Gastrocnemius medialis (tissue), 4 donors: ENCODE data around the gene SENP2. TPM values are rescaled to one million over a fixed set of nuclear protein-coding genes. Genes with fewer than 3 reads are reported as not detected.
"Not testable (repeated sequence)": the region's sequence is repeated elsewhere in the genome, so short reads cannot be mapped to it uniquely, and the experiment has no call there.

Experiments used
- ATAC-seq, 2 donors: fragments of 150-250 bp; one replicate each; pipeline ENCODE4 v1.9.1; 2016
- DNase-seq, 2 donors: peaks; one replicate each; pipeline ENCODE4 v3.0.0-alpha.2; 2019
- H3K27ac ChIP-seq, 4 donors: fragments of 200-600 bp; sonication (generic); 1 replicate in 1 of 4; 2 replicates in 3 of 4; pipeline ENCODE4 v1.5.1; 2016 to 2018; ENCODE audit warnings: mild to moderate bottlenecking in 2 of 4, moderate library complexity in 1 of 4
- H3K27me3 ChIP-seq, 3 donors: fragments of 200-600 bp; sonication (generic) in 2 of 3; 1 replicate in 1 of 3; 2 replicates in 2 of 3; pipeline versions ENCODE4 v1.5.1 to v1.6.0; 2016 to 2019; ENCODE audit warnings: mild to moderate bottlenecking in 1 of 3, moderate library complexity in 1 of 3
- H3K36me3 ChIP-seq, 2 donors: fragments of 200-600 bp; sonication (generic) in 1 of 2; one replicate each; pipeline ENCODE4 v1.5.1; 2017 to 2018
- H3K4me1 ChIP-seq, 2 donors: fragments of 200-600 bp; sonication (generic) in 1 of 2; one replicate each; pipeline ENCODE4 v1.5.1; 2016 to 2017; ENCODE audit warnings: mild to moderate bottlenecking in 2 of 2
- H3K4me3 ChIP-seq, 4 donors: fragments of 200-600 bp; sonication (generic) in 3 of 4; 1 replicate in 1 of 4; 2 replicates in 3 of 4; pipeline ENCODE4 v1.5.1; 2016 to 2019; ENCODE audit warnings: mild to moderate bottlenecking in 2 of 4
- H3K9me3 ChIP-seq, 3 donors: fragments of 200-600 bp; sonication (generic) in 2 of 3; 1 replicate in 1 of 3; 2 replicates in 2 of 3; pipeline ENCODE4 v1.5.1; 2016 to 2019
- POLR2A ChIP-seq, 2 donors: fragments of 450-650 bp; IDR thresholded peaks; one replicate each; pipeline ENCODE4 v1.6.1; 2017; ENCODE audit warnings: antibody characterized with exemption in 2 of 2, mild to moderate bottlenecking in 2 of 2, moderate library complexity in 2 of 2
- in situ Hi-C, 4 donors: fragments of 200-750 bp; cut with MboI; loops; one replicate each; pipeline versions ENCODE4 v1.15.0 to v1.8.0; 2017; ENCODE audit warnings: low sequenced_read_pairs in 4 of 4
- intact Hi-C: fragments of 100-400 bp; cut with DNase I; formaldehyde crosslinking; loops from one replicate; pipeline ENCODE4 v1.15.1; 2023; ENCODE audit warnings: low total_unique reads
- total RNA-seq, 4 donors: library from RNA; depleted of rRNA; stranded (reverse); fragments of >200 nt; gene quantifications; one replicate each; pipeline versions ENCODE4 v1.1.0 to v1.2.3, GENCODE V29; 2016
- TF ChIP-seq, protein P1 (sequence below), 5 experiments: fragments of 450-650 bp in 3 of 5; fragments of 200-600 bp in 2 of 5; sonication (generic) in 2 of 5; IDR thresholded peaks in 4 of 5; conservative IDR thresholded peaks in 1 of 5; 1 replicate in 4 of 5; 2 replicates in 1 of 5; pipeline ENCODE4 v1.5.1; 2016 to 2019; ENCODE audit warnings: antibody characterized with exemption in 5 of 5, mild to moderate bottlenecking in 3 of 5, moderate library complexity in 3 of 5

SENP2 gene
- total RNA-seq, 4 donors from 2014 or later, result 18.6 to 34.9 (median 31.3) TPM

DNA sequence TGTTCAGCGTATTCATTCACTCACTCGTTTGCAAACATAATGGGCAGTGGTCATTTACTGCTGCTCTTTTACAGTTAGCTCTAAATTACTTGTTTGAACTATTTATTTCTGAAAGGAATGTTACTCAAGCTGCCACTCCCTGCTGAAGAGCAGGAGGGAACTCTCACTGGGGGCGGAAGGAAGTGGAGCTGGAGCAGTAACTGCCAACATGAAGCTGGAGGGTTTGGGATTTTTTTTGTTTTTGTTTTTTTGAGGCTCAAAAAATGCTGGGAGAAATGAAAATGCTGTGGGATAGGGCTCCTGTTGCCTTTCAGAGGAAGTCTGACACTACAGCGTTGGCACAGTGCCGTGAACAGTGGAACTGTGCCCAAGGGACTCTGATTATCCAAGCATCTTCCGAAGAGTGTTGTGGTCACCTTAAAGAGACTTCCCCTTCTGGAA is 44.1 kb downstream of the SENP2 start:
- in situ Hi-C loops, result no loop called here
- no peak for TF ChIP-seq POLR2A (IDR thresholded peaks at IDR 0.05)
- H3K27ac ChIP-seq, result peak overlapping the region in 3 of 4 donors; percentile 26 to 33 (median 32)
- intact Hi-C loops, result no loop called here
- H3K36me3 ChIP-seq, result peaks cover 4 to 58% of the 10 kb centered on the region in 2 donors
- H3K9me3 ChIP-seq, result no peaks in the 10 kb centered on the region
- H3K4me1 ChIP-seq, result peaks cover 0 to 4% of the 10 kb centered on the region in 2 donors
- DNase-seq (peak in 1 of 2 donors; percentile 45), ATAC-seq (peak in 1 of 2 donors; percentile 33)
- H3K4me3 ChIP-seq, result no peak overlapping the region
- H3K27me3 ChIP-seq, result no peaks in the 10 kb centered on the region

DNA sequence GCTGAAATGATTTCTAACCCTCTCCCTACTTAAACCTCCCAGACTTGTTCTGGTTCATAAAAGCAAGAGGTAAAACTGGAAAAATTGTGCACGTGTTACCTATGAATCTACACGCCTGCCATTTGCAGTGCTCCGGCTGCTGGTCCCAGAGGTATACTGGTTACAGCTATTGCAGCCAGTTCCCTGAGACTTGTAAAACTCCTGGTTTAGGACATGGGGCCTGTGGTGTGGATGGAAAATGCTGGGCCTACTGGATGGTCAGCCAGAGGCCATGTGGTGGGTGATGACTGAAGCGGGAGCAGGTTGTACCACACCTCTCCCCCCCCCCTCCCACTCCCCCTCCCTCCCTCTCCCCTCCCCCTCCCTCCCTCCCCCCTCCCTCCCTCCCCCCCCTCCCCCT is 45.0 kb downstream of the SENP2 start:
- no peak overlapping the region for H3K4me3 ChIP-seq
- no peaks in the 10 kb centered on the region for H3K27me3 ChIP-seq
- no peak for TF ChIP-seq POLR2A (IDR thresholded peaks at IDR 0.05)
- TF ChIP-seq, protein P1, sequence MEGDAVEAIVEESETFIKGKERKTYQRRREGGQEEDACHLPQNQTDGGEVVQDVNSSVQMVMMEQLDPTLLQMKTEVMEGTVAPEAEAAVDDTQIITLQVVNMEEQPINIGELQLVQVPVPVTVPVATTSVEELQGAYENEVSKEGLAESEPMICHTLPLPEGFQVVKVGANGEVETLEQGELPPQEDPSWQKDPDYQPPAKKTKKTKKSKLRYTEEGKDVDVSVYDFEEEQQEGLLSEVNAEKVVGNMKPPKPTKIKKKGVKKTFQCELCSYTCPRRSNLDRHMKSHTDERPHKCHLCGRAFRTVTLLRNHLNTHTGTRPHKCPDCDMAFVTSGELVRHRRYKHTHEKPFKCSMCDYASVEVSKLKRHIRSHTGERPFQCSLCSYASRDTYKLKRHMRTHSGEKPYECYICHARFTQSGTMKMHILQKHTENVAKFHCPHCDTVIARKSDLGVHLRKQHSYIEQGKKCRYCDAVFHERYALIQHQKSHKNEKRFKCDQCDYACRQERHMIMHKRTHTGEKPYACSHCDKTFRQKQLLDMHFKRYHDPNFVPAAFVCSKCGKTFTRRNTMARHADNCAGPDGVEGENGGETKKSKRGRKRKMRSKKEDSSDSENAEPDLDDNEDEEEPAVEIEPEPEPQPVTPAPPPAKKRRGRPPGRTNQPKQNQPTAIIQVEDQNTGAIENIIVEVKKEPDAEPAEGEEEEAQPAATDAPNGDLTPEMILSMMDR (IDR thresholded peaks at IDR 0.05 in 4 of 5, conservative IDR thresholded peaks at IDR 0.05 in 1 of 5), result no peak
- ATAC-seq (peak in 1 of 2 donors; percentile 47), DNase-seq (no peak)
- in situ Hi-C loops (no loop called here), intact Hi-C loops (no loop called here)
- H3K27ac ChIP-seq, result peak overlapping the region in 2 of 4 donors; percentile 32 to 33
- peaks cover 0 to 4% of the 10 kb centered on the region in 2 donors for H3K4me1 ChIP-seq
- H3K9me3 ChIP-seq, result no peaks in the 10 kb centered on the region
- H3K36me3 ChIP-seq, result peaks cover 1 to 49% of the 10 kb centered on the region in 2 donors

DNA sequence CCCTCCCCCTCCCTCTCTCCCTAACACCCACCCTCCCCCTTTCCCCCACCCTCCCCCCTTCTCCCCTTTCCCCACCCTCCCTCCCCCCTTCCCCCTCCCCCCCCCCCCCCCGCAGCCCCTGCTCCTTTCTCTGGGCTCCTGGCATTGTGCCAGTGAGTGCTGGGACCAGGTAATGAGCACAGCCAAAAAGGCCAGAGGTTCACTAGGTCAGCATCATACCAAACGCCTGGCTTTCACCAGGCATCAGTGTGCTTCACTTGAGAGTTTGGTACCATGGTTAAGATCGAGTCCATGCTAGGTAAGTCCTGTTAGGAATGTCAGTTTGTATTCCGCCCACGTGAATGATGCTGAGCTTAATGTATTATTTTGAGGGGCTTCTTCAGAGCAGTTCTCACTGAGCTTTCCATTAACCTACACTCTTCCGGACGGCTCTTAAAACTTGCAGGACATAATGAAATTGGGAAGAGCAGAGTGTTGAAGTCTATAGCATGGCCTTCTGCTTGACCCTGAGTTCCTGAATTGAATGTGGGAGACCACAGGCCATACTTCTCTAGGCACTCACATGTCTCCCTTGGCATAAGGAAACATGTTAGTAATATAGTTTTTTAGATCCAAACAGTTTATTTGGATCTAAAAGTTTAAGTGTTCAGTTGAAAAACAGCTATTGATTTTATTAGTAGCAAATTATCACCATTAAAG is 45.6 kb downstream of the SENP2 start:
- Histone ChIP-seq H3K4me1 (peaks cover 0 to 4% of the 10 kb centered on the region in 2 donors), H3K27me3 (no peaks in the 10 kb centered on the region), H3K4me3 (no peak overlapping the region), H3K9me3 (no peaks in the 10 kb centered on the region), H3K27ac (no peak overlapping the region), H3K36me3 (peaks cover 0 to 43% of the 10 kb centered on the region in 2 donors)
- no peak for TF ChIP-seq POLR2A (IDR thresholded peaks at IDR 0.05)
- TF ChIP-seq, protein P1 (IDR thresholded peaks at IDR 0.05 in 4 of 5, conservative IDR thresholded peaks at IDR 0.05 in 1 of 5), result no peak
- in situ Hi-C loops, result no loop called here
- intact Hi-C loops, result no loop called here
- ATAC-seq, result no peak
- DNase-seq, result no peak

DNA sequence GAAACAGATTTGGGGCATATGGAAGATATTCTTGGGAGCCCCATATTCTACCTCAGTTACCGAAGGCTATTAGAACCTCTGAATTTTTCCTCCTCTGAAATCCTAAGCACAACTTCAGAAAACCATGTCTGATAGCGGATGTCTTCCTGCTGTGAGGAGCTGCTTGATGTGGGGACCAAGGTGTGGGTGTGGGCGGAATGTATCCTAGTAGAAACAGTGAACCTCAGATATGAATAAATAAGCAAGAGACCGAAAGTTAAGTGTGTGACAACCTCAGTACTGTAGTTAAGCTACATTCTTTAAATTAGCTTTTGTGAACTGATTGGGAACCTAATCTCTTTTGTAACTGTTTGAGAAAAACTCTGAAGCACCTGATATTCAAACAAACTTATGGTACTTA is 46.9 kb downstream of the SENP2 start:
- in situ Hi-C loops (no loop called here), intact Hi-C loops (no loop called here)
- ATAC-seq, result no peak

DNA sequence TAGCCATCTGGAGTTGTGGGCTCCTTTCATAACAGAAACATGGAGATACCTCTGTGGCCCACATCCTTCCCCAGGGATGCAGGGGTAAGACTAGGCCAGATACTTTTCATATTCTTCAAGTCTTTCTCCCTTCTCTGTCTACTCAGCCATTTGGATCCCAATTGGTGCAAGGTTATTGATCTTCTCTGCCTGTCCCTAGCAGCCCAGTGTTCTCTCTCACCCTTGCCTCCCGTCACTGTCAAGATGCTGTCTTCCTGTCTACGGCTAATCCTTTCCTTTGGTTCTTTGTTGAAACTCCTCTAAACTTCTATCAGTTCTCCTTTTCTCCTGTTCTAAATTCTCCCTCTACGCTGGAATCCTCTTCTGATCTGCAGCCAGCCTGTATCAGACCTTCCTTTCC is 51.3 kb downstream of the SENP2 start:
- Histone ChIP-seq H3K36me3 (peaks cover 0 to 2% of the 10 kb centered on the region in 2 donors), H3K4me1 (no peaks in the 10 kb centered on the region), H3K9me3 (no peaks in the 10 kb centered on the region), H3K27ac (no peak overlapping the region), H3K4me3 (no peak overlapping the region), H3K27me3 (no peaks in the 10 kb centered on the region)
- no peak for ATAC-seq
- in situ Hi-C loops, result no loop called here
- no peak for TF ChIP-seq POLR2A (IDR thresholded peaks at IDR 0.05)
- TF ChIP-seq, protein P1 (IDR thresholded peaks at IDR 0.05 in 4 of 5, conservative IDR thresholded peaks at IDR 0.05 in 1 of 5), result no peak
- intact Hi-C loops, result no loop called here
- no peak for DNase-seq

More for the DNA sequence above, 46.9 kb downstream of the SENP2 start:
- Histone ChIP-seq H3K9me3 (no peaks in the 10 kb centered on the region), H3K4me3 (no peak overlapping the region), H3K4me1 (peaks cover 0 to 4% of the 10 kb centered on the region in 2 donors), H3K27me3 (no peaks in the 10 kb centered on the region), H3K36me3 (peaks cover 0 to 30% of the 10 kb centered on the region in 2 donors), H3K27ac (no peak overlapping the region)
- TF ChIP-seq POLR2A (IDR thresholded peaks at IDR 0.05), result no peak
- TF ChIP-seq, protein P1 (IDR thresholded peaks at IDR 0.05 in 4 of 5, conservative IDR thresholded peaks at IDR 0.05 in 1 of 5), result no peak
- DNase-seq, result no peak

DNA sequence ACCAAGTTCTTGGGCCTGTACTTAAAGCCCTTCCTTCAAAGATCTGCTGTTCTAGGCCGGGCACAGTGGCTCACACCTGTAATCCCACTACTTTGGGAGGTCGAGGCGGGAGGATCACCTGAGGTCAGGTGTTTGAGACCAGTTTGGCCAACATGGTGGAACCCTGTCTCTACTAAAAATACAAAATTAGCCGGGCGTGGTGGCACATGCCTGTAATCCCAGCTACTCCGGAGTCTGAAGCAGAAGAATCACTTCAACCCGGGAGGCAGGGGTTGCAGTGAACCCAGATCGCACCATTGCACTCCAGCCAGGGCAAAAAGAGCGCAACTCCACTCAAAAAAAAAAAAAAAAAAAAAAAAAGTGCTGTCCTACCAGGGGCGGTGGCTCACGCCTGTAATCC is 52.6 kb downstream of the SENP2 start:
- ATAC-seq, H3K4me1 ChIP-seq, H3K27ac ChIP-seq, H3K4me3 ChIP-seq, H3K9me3 ChIP-seq, intact Hi-C loops, H3K27me3 ChIP-seq, H3K36me3 ChIP-seq, in situ Hi-C loops, DNase-seq: not testable (repeated sequence)
